Neural cell (in vitro differentiated cells): ENCODE data around the gene SGF29. TPM values are rescaled to one million over a fixed set of nuclear protein-coding genes. Genes with fewer than 3 reads are reported as not detected.
"Not testable (repeated sequence)": the region's sequence is repeated elsewhere in the genome, so short reads cannot be mapped to it uniquely, and the experiment has no call there.

Source experiments
- H2AFZ ChIP-seq: fragments of 200-600, 300-800 bp; sonication (generic), shearing (Covaris generic); 2 replicates; pipeline ENCODE4 v1.6.0; 2014; ENCODE audit warnings: low read depth, mild to moderate bottlenecking, antibody characterized with exemption, low read length, moderate library complexity
- H3F3A ChIP-seq: fragments of 200-600 bp; shearing (Covaris generic); 2 replicates; pipeline ENCODE4 v1.6.1; 2016; ENCODE audit warnings: mild to moderate bottlenecking, moderate library complexity, mixed read lengths, antibody characterized with exemption, low read length; ENCODE audit not compliant: insufficient read depth, poor library complexity, severe bottlenecking
- H3K27ac ChIP-seq: fragments of 200-600, 300-800 bp; sonication (generic), shearing (Covaris generic); 2 replicates; pipeline ENCODE4 v1.5.1; 2014; ENCODE audit warnings: mild to moderate bottlenecking, low read length, moderate library complexity
- H3K27me3 ChIP-seq: fragments of 300-800, 200-600 bp; sonication (generic), shearing (Covaris generic); 2 replicates; pipeline ENCODE4 v1.6.0; 2014; ENCODE audit warnings: mild to moderate bottlenecking, low read depth, low read length, moderate library complexity; ENCODE audit not compliant: insufficient read depth
- H3K36me3 ChIP-seq: fragments of 300-800, 200-600 bp; sonication (generic), shearing (Covaris generic); 2 replicates; pipeline ENCODE4 v1.5.1; 2014; ENCODE audit warnings: mild to moderate bottlenecking, antibody characterized with exemption, low read length, moderate library complexity; ENCODE audit not compliant: insufficient read depth
- H3K4me2 ChIP-seq: fragments of 300-800, 200-600 bp; sonication (generic), shearing (Covaris generic); 2 replicates; pipeline ENCODE4 v1.6.0; 2014; ENCODE audit warnings: mild to moderate bottlenecking, low read length
- H3K4me3 ChIP-seq: fragments of 300-800, 200-600 bp; sonication (generic), shearing (Covaris generic); 2 replicates; pipeline ENCODE4 v1.5.1; 2014; ENCODE audit warnings: mild to moderate bottlenecking, low read length, moderate library complexity
- H3K79me2 ChIP-seq: fragments of 200-600 bp; shearing (Covaris generic); replicated peaks from 2 replicates; pipeline ENCODE4 v1.6.0; 2014; ENCODE audit warnings: mild to moderate bottlenecking, low read length, moderate library complexity; ENCODE audit not compliant: insufficient read depth
- H3K9ac ChIP-seq: fragments of 300-800, 200-600 bp; sonication (generic), shearing (Covaris generic); 2 replicates; pipeline ENCODE4 v1.6.1; 2016; ENCODE audit warnings: mild to moderate bottlenecking, low read length, mixed read lengths
- H3K9me2 ChIP-seq: fragments of 200-600 bp; shearing (Covaris generic); 2 replicates; pipeline ENCODE4 v1.6.1; 2016; ENCODE audit warnings: mild to moderate bottlenecking, low read length, mixed read lengths; ENCODE audit not compliant: insufficient read depth
- H3K9me3 ChIP-seq: fragments of 200-600, 300-800 bp; sonication (generic), shearing (Covaris generic); 2 replicates; pipeline ENCODE4 v1.6.1; 2016; ENCODE audit warnings: mild to moderate bottlenecking, mixed run types, low read length, moderate library complexity, mixed read lengths
- H4K20me1 ChIP-seq: fragments of 200-600 bp; shearing (Covaris generic); 2 replicates; pipeline ENCODE4 v1.6.1; 2016; ENCODE audit warnings: mild to moderate bottlenecking, mixed run types; ENCODE audit not compliant: insufficient read depth
- RAD21 ChIP-seq: fragments of 450-650 bp; conservative IDR thresholded peaks from 2 replicates; pipeline ENCODE4 v1.6.1; 2014; ENCODE audit warnings: antibody characterized with exemption, mild to moderate bottlenecking, moderate library complexity
- SMC3 ChIP-seq: fragments of 450-650 bp; conservative IDR thresholded peaks from 2 replicates; pipeline ENCODE4 v1.6.1; 2014; ENCODE audit warnings: antibody characterized with exemption, mild to moderate bottlenecking, moderate library complexity; ENCODE audit not compliant: poor library complexity
- polyA plus RNA-seq: library from polyadenylated mRNA; depleted of rRNA; stranded (reverse); fragments of >200 nt; gene quantifications from 2 replicates; pipeline ENCODE4 v1.2.3, GENCODE V29; 2014
- TF ChIP-seq, protein P1 (sequence below): fragments of 450-650 bp; IDR thresholded peaks from 2 replicates; pipeline ENCODE4 v1.5.1; 2014; ENCODE audit warnings: antibody characterized with exemption, mild to moderate bottlenecking, moderate library complexity; ENCODE audit not compliant: poor library complexity, severe bottlenecking

The SGF29 gene
- polyA plus RNA-seq, 1 donor from 2014 or later, result 32.8 TPM

- H3K4me2 ChIP-seq, H3K4me3 ChIP-seq, H2AFZ ChIP-seq: not testable (repeated sequence)
These were observed 60.2 kb downstream of the SGF29 start for GRCh38 chr16:28613912-28614311.

GRCh38 chr16:28614561-28614960 lies 60.8 kb downstream of the SGF29 start:
- H3F3A ChIP-seq, H3K9me3 ChIP-seq, H3K27me3 ChIP-seq, H3K79me2 ChIP-seq, H4K20me1 ChIP-seq, H3K9ac ChIP-seq, H3K27ac ChIP-seq, H2AFZ ChIP-seq, H3K4me3 ChIP-seq, H3K36me3 ChIP-seq, H3K9me2 ChIP-seq, H3K4me2 ChIP-seq: not testable (repeated sequence)

More at GRCh38 chr16:28613912-28614311, 60.2 kb downstream of the SGF29 start:
- H3K27ac ChIP-seq, H4K20me1 ChIP-seq, H3K79me2 ChIP-seq, H3K36me3 ChIP-seq, H3K9ac ChIP-seq, H3K9me2 ChIP-seq, H3K9me3 ChIP-seq, H3F3A ChIP-seq, H3K27me3 ChIP-seq: not testable (repeated sequence)

DNA sequence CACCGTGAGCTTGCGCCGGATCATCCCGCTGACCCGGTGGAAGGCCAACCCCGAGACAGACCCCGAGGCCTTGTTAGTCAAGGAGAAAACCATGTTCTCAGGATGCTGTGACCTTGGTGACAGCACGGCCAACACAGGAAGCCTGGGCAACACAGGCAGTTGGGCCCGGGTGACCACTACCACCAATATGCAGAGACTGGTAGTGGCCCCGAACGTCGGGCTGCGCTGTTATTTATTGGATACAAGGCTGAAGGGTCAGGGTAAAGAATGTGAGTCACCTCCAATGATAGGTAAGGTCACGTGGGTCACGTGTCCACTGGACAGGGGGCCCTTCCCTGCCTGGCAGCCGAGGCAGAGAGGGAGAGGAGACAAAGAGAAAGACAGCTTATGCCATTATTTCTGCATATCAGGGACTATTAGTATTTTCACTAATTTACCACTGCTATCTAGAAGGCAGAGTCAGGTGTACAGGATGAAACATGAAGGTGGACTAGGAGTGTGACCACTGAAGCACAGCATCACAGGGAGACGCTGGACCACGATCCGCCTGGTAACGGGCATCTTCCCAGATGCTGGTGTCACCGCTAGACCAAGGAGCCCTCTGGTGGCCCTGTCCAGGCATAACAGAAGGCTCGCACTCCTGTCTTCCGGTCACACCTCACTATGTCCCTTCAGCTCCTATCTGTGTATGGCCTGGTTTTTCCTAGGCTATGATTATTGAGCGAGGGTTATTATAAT lies 61.9 kb downstream of the SGF29 start:
- not testable (repeated sequence) for H3K9me2 ChIP-seq, H3K4me3 ChIP-seq, H3K27ac ChIP-seq, H4K20me1 ChIP-seq, H2AFZ ChIP-seq, H3K79me2 ChIP-seq, H3K9ac ChIP-seq, H3F3A ChIP-seq, H3K4me2 ChIP-seq, H3K36me3 ChIP-seq, H3K27me3 ChIP-seq, H3K9me3 ChIP-seq
- TF ChIP-seq RAD21, result peak; percentile 62
- TF ChIP-seq, protein P1, sequence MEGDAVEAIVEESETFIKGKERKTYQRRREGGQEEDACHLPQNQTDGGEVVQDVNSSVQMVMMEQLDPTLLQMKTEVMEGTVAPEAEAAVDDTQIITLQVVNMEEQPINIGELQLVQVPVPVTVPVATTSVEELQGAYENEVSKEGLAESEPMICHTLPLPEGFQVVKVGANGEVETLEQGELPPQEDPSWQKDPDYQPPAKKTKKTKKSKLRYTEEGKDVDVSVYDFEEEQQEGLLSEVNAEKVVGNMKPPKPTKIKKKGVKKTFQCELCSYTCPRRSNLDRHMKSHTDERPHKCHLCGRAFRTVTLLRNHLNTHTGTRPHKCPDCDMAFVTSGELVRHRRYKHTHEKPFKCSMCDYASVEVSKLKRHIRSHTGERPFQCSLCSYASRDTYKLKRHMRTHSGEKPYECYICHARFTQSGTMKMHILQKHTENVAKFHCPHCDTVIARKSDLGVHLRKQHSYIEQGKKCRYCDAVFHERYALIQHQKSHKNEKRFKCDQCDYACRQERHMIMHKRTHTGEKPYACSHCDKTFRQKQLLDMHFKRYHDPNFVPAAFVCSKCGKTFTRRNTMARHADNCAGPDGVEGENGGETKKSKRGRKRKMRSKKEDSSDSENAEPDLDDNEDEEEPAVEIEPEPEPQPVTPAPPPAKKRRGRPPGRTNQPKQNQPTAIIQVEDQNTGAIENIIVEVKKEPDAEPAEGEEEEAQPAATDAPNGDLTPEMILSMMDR, result peak; percentile 72
- peak; percentile 73 for TF ChIP-seq SMC3

GRCh38 chr16:28616224-28616577 lies 62.5 kb downstream of the SGF29 start:
- not testable (repeated sequence) for H3K27me3 ChIP-seq, H3F3A ChIP-seq, H3K4me3 ChIP-seq, H3K79me2 ChIP-seq, H3K9me2 ChIP-seq, H3K9me3 ChIP-seq, H3K4me2 ChIP-seq, H3K27ac ChIP-seq, H3K36me3 ChIP-seq, H4K20me1 ChIP-seq, H2AFZ ChIP-seq, H3K9ac ChIP-seq
- peak; percentile 2 for TF ChIP-seq SMC3
- TF ChIP-seq, protein P1, result peak; percentile 5
